Hepatocyte (in vitro differentiated cells): ENCODE results near the gene CCNT1. TPM values are rescaled to one million over a fixed set of nuclear protein-coding genes. Genes with fewer than 3 reads are reported as not detected.

Source experiments
- DNase-seq: peaks from one replicate; pipeline ENCODE4 v3.0.0-alpha.2; 2016; ENCODE audit warnings: low spot score
- H2AFZ ChIP-seq: fragments of 200-600 bp; sonication (generic); 2 replicates; pipeline ENCODE4 v1.6.0; 2016; ENCODE audit warnings: antibody characterized with exemption, mild to moderate bottlenecking
- H3K27ac ChIP-seq: fragments of 200-600 bp; sonication (generic); 2 replicates; pipeline ENCODE4 v1.5.1; 2016; ENCODE audit warnings: mild to moderate bottlenecking
- H3K27me3 ChIP-seq: fragments of 200-600 bp; sonication (generic); 2 replicates; pipeline ENCODE4 v1.6.1; 2016
- H3K36me3 ChIP-seq: fragments of 200-600 bp; sonication (generic); replicated peaks from 2 replicates; pipeline ENCODE4 v1.5.1; 2016; ENCODE audit warnings: low read depth; ENCODE audit not compliant: insufficient read depth
- H3K4me1 ChIP-seq: fragments of 200-600 bp; sonication (generic); 2 replicates; pipeline ENCODE4 v1.5.1; 2016; ENCODE audit warnings: mild to moderate bottlenecking, moderate library complexity; ENCODE audit not compliant: insufficient read depth
- H3K4me2 ChIP-seq: fragments of 200-600 bp; sonication (generic); 2 replicates; pipeline ENCODE4 v1.6.0; 2016
- H3K4me3 ChIP-seq: fragments of 200-600 bp; sonication (generic); 2 replicates; pipeline ENCODE4 v1.5.1; 2016; ENCODE audit warnings: mild to moderate bottlenecking
- H3K79me2 ChIP-seq: fragments of 200-600 bp; sonication (generic); 2 replicates; pipeline ENCODE4 v1.6.0; 2017; ENCODE audit warnings: mild to moderate bottlenecking
- H3K9me2 ChIP-seq: fragments of 200-600 bp; sonication (generic); replicated peaks from 2 replicates; pipeline ENCODE4 v1.6.0; 2017; ENCODE audit warnings: mild to moderate bottlenecking; ENCODE audit not compliant: insufficient read depth
- H3K9me3 ChIP-seq: fragments of 200-600 bp; sonication (generic); 2 replicates; pipeline ENCODE4 v1.5.1; 2016; ENCODE audit warnings: low read depth, mild to moderate bottlenecking
- H4K20me1 ChIP-seq: fragments of 200-600 bp; sonication (generic); 2 replicates; pipeline ENCODE4 v1.6.0; 2016; ENCODE audit warnings: mild to moderate bottlenecking; ENCODE audit not compliant: insufficient read depth, poor library complexity, severe bottlenecking
- EZH2 ChIP-seq: fragments of 200-600 bp; sonication (generic); IDR thresholded peaks from 2 replicates; pipeline ENCODE4 v1.6.1; 2016; ENCODE audit warnings: antibody characterized with exemption, mild to moderate bottlenecking, borderline replicate concordance
- EZH2phosphoT487 ChIP-seq: fragments of 200-600 bp; sonication (generic); IDR thresholded peaks from one replicate; pipeline ENCODE4 v1.6.1; 2018; ENCODE audit warnings: antibody characterized with exemption, mild to moderate bottlenecking, low read depth, moderate library complexity; ENCODE audit not compliant: unreplicated experiment, severe bottlenecking
- WGBS: methylation state at CpG from one replicate; pipeline ENCODE4 v1.1.6; 2016; ENCODE audit warnings: low lambda C conversion rate; ENCODE audit errors: missing lambda C conversion rate; 5-methylcytosine and 5-hydroxymethylcytosine counted together
- polyA plus RNA-seq: library from polyadenylated mRNA; unstranded; fragments of >200 nt; fragmentation: Nextera tagmentation; extraction: Ambion mirVana; gene quantifications from 2 replicates; pipeline ENCODE4 v1.2.1, GENCODE V29; 2016
- total RNA-seq: library from RNA; depleted of rRNA; stranded (reverse); fragments of >200 nt; gene quantifications from 2 replicates; pipeline ENCODE4 v1.2.3, GENCODE V29; 2014
- TF ChIP-seq, protein P1 (sequence below): fragments of 200-600 bp; sonication (generic); IDR thresholded peaks from 2 replicates; pipeline ENCODE4 v1.5.1; 2016; ENCODE audit warnings: antibody characterized with exemption, mild to moderate bottlenecking; ENCODE audit not compliant: poor library complexity

The CCNT1 gene
- total and polyA plus RNA-seq, 2 experiments from 2014 or later, result 5.2 to 27.0 TPM

- H2AFZ ChIP-seq, result no peak overlapping the region
- peaks cover 81% of the 10 kb centered on the region for H3K79me2 ChIP-seq
- DNase-seq, result no peak
- peaks cover 43% of the 10 kb centered on the region for H4K20me1 ChIP-seq
- no peak overlapping the region for H3K27ac ChIP-seq
- no peaks in the 10 kb centered on the region for H3K9me2 ChIP-seq
- TF ChIP-seq EZH2 (no peak), EZH2phosphoT487 (no peak)
- TF ChIP-seq, protein P1, sequence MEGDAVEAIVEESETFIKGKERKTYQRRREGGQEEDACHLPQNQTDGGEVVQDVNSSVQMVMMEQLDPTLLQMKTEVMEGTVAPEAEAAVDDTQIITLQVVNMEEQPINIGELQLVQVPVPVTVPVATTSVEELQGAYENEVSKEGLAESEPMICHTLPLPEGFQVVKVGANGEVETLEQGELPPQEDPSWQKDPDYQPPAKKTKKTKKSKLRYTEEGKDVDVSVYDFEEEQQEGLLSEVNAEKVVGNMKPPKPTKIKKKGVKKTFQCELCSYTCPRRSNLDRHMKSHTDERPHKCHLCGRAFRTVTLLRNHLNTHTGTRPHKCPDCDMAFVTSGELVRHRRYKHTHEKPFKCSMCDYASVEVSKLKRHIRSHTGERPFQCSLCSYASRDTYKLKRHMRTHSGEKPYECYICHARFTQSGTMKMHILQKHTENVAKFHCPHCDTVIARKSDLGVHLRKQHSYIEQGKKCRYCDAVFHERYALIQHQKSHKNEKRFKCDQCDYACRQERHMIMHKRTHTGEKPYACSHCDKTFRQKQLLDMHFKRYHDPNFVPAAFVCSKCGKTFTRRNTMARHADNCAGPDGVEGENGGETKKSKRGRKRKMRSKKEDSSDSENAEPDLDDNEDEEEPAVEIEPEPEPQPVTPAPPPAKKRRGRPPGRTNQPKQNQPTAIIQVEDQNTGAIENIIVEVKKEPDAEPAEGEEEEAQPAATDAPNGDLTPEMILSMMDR, result no peak
- H3K36me3 ChIP-seq, result no peaks in the 10 kb centered on the region
- H3K9me3 ChIP-seq, result no peaks in the 10 kb centered on the region
- peaks cover 29% of the 10 kb centered on the region for H3K4me1 ChIP-seq
- no peaks in the 10 kb centered on the region for H3K27me3 ChIP-seq
- no peak overlapping the region for H3K4me3 ChIP-seq
- WGBS, result 82% methylated on average over 3 of the region's 3 CpGs
- H3K4me2 ChIP-seq, result peak overlapping the region; percentile 87
Observed at GRCh38 chr12:48678551-48679185, 37.8 kb downstream of the CCNT1 start.

GRCh38 chr12:48671231-48671856 lies 45.2 kb downstream of the CCNT1 start:
- Histone ChIP-seq H2AFZ (no peak overlapping the region), H3K4me3 (no peak overlapping the region), H3K9me2 (no peaks in the 10 kb centered on the region), H3K36me3 (no peaks in the 10 kb centered on the region), H3K4me1 (no peaks in the 10 kb centered on the region), H3K27me3 (no peaks in the 10 kb centered on the region), H3K79me2 (peaks cover 66% of the 10 kb centered on the region), H4K20me1 (peaks cover 32% of the 10 kb centered on the region), H3K4me2 (no peak overlapping the region), H3K9me3 (no peaks in the 10 kb centered on the region), H3K27ac (no peak overlapping the region)
- no peak for DNase-seq
- WGBS, result 93% methylated on average over 7 of the region's 8 CpGs
- TF ChIP-seq EZH2phosphoT487, result no peak
- TF ChIP-seq EZH2, result no peak
- TF ChIP-seq, protein P1, result no peak

- H3K27me3 ChIP-seq, result no peaks in the 10 kb centered on the region
- no peaks in the 10 kb centered on the region for H3K9me3 ChIP-seq
- no peak for DNase-seq
- H3K4me1 ChIP-seq, result no peaks in the 10 kb centered on the region
- H3K27ac ChIP-seq, result no peak overlapping the region
- no peaks in the 10 kb centered on the region for H3K9me2 ChIP-seq
- H3K4me2 ChIP-seq, result no peak overlapping the region
- TF ChIP-seq EZH2phosphoT487 (no peak), EZH2 (no peak)
- TF ChIP-seq, protein P1, result no peak
- H4K20me1 ChIP-seq, result peaks cover 16% of the 10 kb centered on the region
- H3K36me3 ChIP-seq, result no peaks in the 10 kb centered on the region
- WGBS, result 97% methylated on average over 14 of the region's 14 CpGs
- peaks cover 45% of the 10 kb centered on the region for H3K79me2 ChIP-seq
- no peak overlapping the region for H2AFZ ChIP-seq
- no peak overlapping the region for H3K4me3 ChIP-seq
Observed at GRCh38 chr12:48668996-48669395, 47.5 kb downstream of the CCNT1 start.
